Erythroblast (primary cell): Measurements from ENCODE around the gene CETN1.

ENCODE experiments used
- GATA1 ChIP-seq: IDR thresholded peaks from 2 replicates; pipeline ENCODE4 v1.6.1; 2011; ENCODE audit warnings: low read depth, mild to moderate bottlenecking, control low read depth, low read length, moderate library complexity
- POLR2A ChIP-seq: IDR thresholded peaks from 2 replicates; pipeline ENCODE4 v1.6.1; 2011; ENCODE audit warnings: mild to moderate bottlenecking, low read length

DNA sequence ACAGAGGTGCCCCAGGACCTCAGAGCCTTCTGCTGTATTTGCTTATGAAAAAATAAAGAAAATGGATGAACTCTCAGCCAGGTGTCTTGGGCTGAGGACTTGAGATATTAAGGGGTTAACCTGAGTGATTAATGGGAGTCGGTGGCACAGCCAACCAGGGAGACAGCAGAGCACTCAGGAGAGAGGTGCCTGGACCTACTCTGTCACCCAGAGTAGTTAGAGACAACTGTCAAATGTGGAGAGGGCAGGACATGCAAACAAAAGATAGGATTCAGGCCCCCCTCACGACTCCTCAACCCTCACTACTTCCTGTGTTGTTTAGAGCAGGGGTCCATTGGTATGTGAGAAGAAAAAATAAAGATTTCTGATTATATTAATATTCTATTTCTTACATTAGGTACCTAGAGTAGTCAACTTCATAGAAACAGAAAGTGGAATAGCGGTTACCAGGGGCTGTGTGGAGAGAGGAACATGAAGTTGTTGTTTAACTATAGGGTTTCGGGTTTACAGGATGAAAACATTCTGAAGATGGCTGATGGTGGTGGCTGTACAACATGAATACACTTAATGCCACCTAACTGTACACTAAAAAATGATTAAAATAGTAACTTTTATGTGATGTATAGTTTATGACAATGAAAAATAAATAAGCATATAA is 28.6 kb upstream of the CETN1 start:
- TF ChIP-seq POLR2A, result no peak
- TF ChIP-seq GATA1, result no peak
